Upper lobe of left lung (tissue), 4 donors: ENCODE results near the gene MGMT.

Source experiments
- CTCF ChIP-seq, 6 experiments: fragments of 450-650 bp in 4 of 6; fragments of 200-600 bp in 2 of 6; sonication (generic) in 2 of 6; IDR thresholded peaks; one replicate each; pipeline ENCODE4 v1.5.1; 2016 to 2019; ENCODE audit warnings: antibody characterized with exemption in 6 of 6
- POLR2AphosphoS5 ChIP-seq, 2 donors: sonication (generic); formaldehyde crosslinking; IDR thresholded peaks; one replicate each; pipeline ENCODE4 v1.5.1; 2017; ENCODE audit warnings: antibody characterized with exemption in 2 of 2

DNA sequence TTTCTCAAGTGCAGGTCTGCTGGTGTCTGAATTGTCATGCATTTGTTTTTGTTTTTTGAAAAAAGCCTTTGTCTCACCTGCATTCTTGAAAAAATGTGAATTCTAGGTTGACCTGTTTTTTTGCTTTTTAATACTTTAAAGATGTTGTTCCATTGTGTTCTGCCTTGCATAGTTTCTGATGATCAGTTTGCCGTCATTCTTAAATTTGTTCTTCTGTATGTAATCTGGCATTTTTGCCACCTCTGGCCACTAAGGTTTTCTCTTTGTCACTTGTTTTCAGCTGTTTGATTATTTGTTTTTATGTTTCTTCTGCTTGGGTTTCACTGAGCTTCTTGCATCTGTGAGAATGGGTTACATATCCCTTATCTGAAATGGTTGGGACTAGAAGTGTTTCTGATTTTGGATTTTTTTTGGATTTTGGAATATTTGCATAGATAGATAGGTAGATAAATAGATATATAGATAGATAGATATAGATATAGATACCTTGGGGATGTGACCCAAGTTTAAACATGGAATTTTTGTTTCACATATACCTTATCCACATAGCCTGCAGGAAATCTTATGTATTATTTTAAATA lies 16.5 kb downstream of the MGMT start:
- no peak for TF ChIP-seq CTCF (IDR thresholded peaks at IDR 0.05)
- no peak for TF ChIP-seq POLR2AphosphoS5 (IDR thresholded peaks at IDR 0.05)
